ENCODE data around the gene TEX2. TPM values are rescaled to one million over a fixed set of nuclear protein-coding genes. Genes with fewer than 3 reads are reported as not detected.

The TEX2 gene
- total RNA-seq, 1 experiment from 2014 or later = 10.8 TPM

DNA sequence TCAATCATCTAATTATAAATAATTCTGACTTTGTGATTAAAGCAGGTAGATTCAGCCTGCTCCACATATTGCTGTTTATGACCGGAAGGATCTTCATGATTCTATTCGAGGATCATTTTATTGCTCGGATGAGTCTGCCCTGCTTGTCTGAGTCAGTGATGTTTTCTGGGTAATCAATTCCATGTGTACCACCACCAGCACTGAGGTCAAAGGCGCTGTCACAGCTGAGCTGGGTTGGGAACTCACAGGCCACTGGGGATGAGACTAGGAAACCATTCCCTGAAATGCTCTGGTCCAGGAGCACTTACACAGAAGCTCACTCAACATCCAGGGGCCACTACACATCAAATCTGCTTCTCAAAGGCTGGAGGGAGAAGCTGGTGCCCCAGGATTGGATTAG is 102.7 kb downstream of the TEX2 start:
- H3K27ac Mint-ChIP-seq = no peak overlapping the region
- DNase-seq (ENCODE audit: low spot score) (no peak), ATAC-seq (no peak)
- no peak overlapping the region for H3K4me3 Mint-ChIP-seq
- POLR2A ChIA-PET = no interaction called here
- no peaks in the 10 kb centered on the region for H3K27me3 Mint-ChIP-seq (ENCODE audit: low read depth)
- H3K9me3 Mint-ChIP-seq = no peaks in the 10 kb centered on the region
- no peaks in the 10 kb centered on the region for H3K36me3 Mint-ChIP-seq
- peaks cover 18% of the 10 kb centered on the region for H3K4me1 Mint-ChIP-seq
- TF ChIP-seq ZNF219 (CRISPR knock-in tag; IDR thresholded peaks at IDR 0.05; ENCODE audit: borderline replicate concordance) = no peak
- no peak for TF ChIP-seq ZNF121 (CRISPR knock-in tag; IDR thresholded peaks at IDR 0.05)
- TF ChIP-seq, protein P1, sequence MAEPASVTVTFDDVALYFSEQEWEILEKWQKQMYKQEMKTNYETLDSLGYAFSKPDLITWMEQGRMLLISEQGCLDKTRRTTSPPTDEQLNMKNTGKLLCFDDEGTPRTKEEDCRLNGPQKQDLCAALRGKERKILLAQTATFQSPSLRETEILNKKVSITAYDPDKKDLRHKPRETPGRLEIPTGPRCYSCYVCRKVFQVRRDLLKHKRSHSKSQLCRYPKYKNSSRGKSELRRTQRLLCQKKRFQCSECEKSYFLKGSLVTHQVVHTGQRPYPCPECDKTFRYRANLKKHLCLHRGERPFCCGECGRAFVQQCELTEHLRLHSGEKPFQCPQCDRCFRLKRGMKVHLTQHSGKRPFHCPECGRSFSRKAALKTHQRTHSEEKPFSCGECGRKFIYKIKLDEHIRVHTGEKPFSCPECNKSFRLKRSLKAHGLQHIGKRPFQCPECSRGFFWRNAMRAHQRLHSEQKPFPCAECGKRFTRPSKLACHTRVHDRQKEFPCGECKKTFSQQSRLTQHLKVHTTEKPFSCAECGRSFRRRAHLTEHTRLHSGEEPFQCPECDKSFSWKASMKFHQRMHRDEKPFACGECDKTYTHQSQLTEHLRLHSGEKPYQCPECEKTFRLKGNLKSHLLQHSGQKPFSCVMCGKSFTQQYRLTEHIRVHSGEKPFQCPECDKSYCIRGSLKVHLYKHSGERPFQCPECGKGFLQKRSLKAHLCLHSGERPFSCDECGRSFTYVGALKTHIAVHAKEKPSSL (CRISPR knock-in tag; conservative IDR thresholded peaks at IDR 0.05) = no peak
- TF ChIP-seq TEAD1 (CRISPR knock-in tag; IDR thresholded peaks at IDR 0.05) = no peak
- TF ChIP-seq, protein P2, sequence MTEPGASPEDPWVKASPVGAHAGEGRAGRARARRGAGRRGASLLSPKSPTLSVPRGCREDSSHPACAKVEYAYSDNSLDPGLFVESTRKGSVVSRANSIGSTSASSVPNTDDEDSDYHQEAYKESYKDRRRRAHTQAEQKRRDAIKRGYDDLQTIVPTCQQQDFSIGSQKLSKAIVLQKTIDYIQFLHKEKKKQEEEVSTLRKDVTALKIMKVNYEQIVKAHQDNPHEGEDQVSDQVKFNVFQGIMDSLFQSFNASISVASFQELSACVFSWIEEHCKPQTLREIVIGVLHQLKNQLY (CRISPR knock-in tag; IDR thresholded peaks at IDR 0.05) = no peak
- CTCF ChIA-PET = interaction anchor here (2.2 kb wide), 1 partner anchor 97 kb away, joined by 5 read pairs; no protein-coding TSS in a partner anchor

DNA sequence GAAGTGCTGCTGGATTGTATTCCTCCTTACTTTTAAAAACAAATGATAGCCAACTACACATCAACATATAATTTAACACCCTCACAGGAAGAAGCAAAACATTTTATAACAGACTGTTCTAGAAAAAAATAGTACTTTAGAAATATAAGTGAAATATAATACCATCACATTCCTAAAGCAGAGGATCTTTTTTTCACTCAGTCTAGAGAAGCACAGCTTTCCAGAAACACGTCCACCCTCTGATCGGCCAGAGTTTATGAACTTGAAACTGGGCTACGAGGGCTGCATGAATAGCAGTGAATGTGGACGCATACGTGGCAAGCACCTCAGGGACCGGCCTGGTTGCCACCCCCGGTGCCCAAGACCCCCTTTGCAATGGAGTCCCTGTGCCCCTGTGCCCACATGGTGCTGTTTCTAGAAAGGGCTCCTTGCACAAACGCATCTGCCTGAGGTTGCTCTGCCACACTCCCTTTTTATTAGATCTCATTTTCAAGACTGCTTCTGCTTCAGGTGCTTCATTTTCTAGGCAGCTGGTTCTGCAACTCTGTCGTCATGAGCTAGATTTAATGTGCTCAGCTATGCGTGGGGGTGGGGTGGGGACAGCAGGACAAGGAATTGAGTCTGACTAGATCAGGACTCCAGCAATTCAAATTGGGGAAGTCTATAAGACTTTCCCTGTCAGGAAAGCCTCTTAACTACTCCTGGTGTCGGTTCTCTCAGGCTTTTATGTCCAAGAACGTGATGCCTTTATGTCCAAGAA is 104.0 kb downstream of the TEX2 start:
- no peaks in the 10 kb centered on the region for H3K36me3 Mint-ChIP-seq
- ChIA-PET CTCF (interaction anchor here (0.9 to 2.2 kb wide), 4 partner anchors 41 to 261 kb away, joined by 3 to 5 read pairs (median 4); no protein-coding TSS in a partner anchor), POLR2A (no interaction called here)
- H3K4me1 Mint-ChIP-seq = peaks cover 25% of the 10 kb centered on the region
- no peak for DNase-seq (ENCODE audit: low spot score)
- no peak overlapping the region for H3K4me3 Mint-ChIP-seq
- no peak overlapping the region for H3K27ac Mint-ChIP-seq
- no peak for ATAC-seq
- H3K9me3 Mint-ChIP-seq = no peaks in the 10 kb centered on the region
- H3K27me3 Mint-ChIP-seq (ENCODE audit: low read depth) = no peaks in the 10 kb centered on the region
- TF ChIP-seq, protein P3, sequence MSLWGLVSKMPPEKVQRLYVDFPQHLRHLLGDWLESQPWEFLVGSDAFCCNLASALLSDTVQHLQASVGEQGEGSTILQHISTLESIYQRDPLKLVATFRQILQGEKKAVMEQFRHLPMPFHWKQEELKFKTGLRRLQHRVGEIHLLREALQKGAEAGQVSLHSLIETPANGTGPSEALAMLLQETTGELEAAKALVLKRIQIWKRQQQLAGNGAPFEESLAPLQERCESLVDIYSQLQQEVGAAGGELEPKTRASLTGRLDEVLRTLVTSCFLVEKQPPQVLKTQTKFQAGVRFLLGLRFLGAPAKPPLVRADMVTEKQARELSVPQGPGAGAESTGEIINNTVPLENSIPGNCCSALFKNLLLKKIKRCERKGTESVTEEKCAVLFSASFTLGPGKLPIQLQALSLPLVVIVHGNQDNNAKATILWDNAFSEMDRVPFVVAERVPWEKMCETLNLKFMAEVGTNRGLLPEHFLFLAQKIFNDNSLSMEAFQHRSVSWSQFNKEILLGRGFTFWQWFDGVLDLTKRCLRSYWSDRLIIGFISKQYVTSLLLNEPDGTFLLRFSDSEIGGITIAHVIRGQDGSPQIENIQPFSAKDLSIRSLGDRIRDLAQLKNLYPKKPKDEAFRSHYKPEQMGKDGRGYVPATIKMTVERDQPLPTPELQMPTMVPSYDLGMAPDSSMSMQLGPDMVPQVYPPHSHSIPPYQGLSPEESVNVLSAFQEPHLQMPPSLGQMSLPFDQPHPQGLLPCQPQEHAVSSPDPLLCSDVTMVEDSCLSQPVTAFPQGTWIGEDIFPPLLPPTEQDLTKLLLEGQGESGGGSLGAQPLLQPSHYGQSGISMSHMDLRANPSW (CRISPR knock-in tag; conservative IDR thresholded peaks at IDR 0.05; ENCODE audit: low read depth) = no peak
- TF ChIP-seq KAT7 (CRISPR knock-in tag; IDR thresholded peaks at IDR 0.05; ENCODE audit: borderline replicate concordance) (no peak), MYBL2 (CRISPR knock-in tag; IDR thresholded peaks at IDR 0.05) (no peak), NFYB (CRISPR knock-in tag; conservative IDR thresholded peaks at IDR 0.05; ENCODE audit: low read depth) (no peak), NFATC4 (CRISPR knock-in tag; IDR thresholded peaks at IDR 0.05) (no peak), ZNF396 (CRISPR knock-in tag; IDR thresholded peaks at IDR 0.05; ENCODE audit: borderline replicate concordance) (no peak)
- TF ChIP-seq, protein P4, sequence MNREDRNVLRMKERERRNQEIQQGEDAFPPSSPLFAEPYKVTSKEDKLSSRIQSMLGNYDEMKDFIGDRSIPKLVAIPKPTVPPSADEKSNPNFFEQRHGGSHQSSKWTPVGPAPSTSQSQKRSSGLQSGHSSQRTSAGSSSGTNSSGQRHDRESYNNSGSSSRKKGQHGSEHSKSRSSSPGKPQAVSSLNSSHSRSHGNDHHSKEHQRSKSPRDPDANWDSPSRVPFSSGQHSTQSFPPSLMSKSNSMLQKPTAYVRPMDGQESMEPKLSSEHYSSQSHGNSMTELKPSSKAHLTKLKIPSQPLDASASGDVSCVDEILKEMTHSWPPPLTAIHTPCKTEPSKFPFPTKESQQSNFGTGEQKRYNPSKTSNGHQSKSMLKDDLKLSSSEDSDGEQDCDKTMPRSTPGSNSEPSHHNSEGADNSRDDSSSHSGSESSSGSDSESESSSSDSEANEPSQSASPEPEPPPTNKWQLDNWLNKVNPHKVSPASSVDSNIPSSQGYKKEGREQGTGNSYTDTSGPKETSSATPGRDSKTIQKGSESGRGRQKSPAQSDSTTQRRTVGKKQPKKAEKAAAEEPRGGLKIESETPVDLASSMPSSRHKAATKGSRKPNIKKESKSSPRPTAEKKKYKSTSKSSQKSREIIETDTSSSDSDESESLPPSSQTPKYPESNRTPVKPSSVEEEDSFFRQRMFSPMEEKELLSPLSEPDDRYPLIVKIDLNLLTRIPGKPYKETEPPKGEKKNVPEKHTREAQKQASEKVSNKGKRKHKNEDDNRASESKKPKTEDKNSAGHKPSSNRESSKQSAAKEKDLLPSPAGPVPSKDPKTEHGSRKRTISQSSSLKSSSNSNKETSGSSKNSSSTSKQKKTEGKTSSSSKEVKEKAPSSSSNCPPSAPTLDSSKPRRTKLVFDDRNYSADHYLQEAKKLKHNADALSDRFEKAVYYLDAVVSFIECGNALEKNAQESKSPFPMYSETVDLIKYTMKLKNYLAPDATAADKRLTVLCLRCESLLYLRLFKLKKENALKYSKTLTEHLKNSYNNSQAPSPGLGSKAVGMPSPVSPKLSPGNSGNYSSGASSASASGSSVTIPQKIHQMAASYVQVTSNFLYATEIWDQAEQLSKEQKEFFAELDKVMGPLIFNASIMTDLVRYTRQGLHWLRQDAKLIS (CRISPR knock-in tag; IDR thresholded peaks at IDR 0.05; ENCODE audit: borderline replicate concordance) = no peak
- TF ChIP-seq, protein P5, sequence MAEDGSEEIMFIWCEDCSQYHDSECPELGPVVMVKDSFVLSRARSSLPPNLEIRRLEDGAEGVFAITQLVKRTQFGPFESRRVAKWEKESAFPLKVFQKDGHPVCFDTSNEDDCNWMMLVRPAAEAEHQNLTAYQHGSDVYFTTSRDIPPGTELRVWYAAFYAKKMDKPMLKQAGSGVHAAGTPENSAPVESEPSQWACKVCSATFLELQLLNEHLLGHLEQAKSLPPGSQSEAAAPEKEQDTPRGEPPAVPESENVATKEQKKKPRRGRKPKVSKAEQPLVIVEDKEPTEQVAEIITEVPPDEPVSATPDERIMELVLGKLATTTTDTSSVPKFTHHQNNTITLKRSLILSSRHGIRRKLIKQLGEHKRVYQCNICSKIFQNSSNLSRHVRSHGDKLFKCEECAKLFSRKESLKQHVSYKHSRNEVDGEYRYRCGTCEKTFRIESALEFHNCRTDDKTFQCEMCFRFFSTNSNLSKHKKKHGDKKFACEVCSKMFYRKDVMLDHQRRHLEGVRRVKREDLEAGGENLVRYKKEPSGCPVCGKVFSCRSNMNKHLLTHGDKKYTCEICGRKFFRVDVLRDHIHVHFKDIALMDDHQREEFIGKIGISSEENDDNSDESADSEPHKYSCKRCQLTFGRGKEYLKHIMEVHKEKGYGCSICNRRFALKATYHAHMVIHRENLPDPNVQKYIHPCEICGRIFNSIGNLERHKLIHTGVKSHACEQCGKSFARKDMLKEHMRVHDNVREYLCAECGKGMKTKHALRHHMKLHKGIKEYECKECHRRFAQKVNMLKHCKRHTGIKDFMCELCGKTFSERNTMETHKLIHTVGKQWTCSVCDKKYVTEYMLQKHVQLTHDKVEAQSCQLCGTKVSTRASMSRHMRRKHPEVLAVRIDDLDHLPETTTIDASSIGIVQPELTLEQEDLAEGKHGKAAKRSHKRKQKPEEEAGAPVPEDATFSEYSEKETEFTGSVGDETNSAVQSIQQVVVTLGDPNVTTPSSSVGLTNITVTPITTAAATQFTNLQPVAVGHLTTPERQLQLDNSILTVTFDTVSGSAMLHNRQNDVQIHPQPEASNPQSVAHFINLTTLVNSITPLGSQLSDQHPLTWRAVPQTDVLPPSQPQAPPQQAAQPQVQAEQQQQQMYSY (CRISPR knock-in tag; IDR thresholded peaks at IDR 0.05) = no peak
- TF ChIP-seq, protein P6, sequence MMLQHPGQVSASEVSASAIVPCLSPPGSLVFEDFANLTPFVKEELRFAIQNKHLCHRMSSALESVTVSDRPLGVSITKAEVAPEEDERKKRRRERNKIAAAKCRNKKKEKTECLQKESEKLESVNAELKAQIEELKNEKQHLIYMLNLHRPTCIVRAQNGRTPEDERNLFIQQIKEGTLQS (CRISPR knock-in tag; conservative IDR thresholded peaks at IDR 0.05) = no peak
- TF ChIP-seq, protein P7, sequence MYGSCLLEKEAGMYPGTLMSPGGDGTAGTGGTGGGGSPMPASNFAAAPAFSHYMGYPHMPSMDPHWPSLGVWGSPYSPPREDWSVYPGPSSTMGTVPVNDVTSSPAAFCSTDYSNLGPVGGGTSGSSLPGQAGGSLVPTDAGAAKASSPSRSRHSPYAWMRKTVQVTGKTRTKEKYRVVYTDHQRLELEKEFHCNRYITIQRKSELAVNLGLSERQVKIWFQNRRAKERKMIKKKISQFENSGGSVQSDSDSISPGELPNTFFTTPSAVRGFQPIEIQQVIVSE (CRISPR knock-in tag; IDR thresholded peaks at IDR 0.05; ENCODE audit: borderline replicate concordance) = no peak
- TF ChIP-seq, protein P8, sequence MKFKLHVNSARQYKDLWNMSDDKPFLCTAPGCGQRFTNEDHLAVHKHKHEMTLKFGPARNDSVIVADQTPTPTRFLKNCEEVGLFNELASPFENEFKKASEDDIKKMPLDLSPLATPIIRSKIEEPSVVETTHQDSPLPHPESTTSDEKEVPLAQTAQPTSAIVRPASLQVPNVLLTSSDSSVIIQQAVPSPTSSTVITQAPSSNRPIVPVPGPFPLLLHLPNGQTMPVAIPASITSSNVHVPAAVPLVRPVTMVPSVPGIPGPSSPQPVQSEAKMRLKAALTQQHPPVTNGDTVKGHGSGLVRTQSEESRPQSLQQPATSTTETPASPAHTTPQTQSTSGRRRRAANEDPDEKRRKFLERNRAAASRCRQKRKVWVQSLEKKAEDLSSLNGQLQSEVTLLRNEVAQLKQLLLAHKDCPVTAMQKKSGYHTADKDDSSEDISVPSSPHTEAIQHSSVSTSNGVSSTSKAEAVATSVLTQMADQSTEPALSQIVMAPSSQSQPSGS (CRISPR knock-in tag; IDR thresholded peaks at IDR 0.05; ENCODE audit: borderline replicate concordance, low read depth) = no peak

All from WTC11 (cell line).